ENCODE measurements around the gene OR2AK2. TPM values are rescaled to one million over a fixed set of nuclear protein-coding genes. Genes with fewer than 3 reads are reported as not detected.

OR2AK2 gene, protein sequence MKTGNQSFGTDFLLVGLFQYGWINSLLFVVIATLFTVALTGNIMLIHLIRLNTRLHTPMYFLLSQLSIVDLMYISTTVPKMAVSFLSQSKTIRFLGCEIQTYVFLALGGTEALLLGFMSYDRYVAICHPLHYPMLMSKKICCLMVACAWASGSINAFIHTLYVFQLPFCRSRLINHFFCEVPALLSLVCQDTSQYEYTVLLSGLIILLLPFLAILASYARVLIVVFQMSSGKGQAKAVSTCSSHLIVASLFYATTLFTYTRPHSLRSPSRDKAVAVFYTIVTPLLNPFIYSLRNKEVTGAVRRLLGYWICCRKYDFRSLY
- total RNA-seq (2021; ENCODE audit: unreplicated experiment) (not detected), Bru-seq, nascent RNA (not detected), BruChase-seq, experiment 1, labeled RNA remaining after a 6-hour chase (not detected), BruChase-seq, experiment 2, labeled RNA remaining after a 2-hour chase (not detected)
- polyA plus RNA-seq (2012): not detected in 2 replicates
- long read RNA-seq: 0 reads

DNA sequence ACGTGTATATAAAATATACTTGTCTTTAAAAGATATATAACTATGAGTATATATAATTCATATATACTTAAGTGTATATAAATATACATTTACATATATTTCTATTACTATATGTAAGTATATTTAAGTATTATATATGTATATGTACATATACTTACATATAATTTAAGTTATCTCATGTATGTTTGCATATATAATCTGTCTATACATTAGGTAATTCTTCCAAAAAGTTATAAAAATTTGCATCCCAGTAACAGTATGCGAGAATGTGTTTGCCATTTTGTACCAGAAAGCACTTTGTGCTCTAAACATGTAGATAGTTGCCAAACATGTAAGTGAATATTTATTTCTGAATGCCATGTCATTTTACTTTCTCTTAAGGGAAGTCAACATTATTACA, at the start of gene OR2AK2:
OR2AK2 (plus strand) TSS at position 301 of the 400 bp plus-strand sequence. CDS start 144 bp downstream, outside the sequence.
- intact Hi-C loops (cut with micrococcal nuclease): no loop called here
- RAD21 ChIA-PET (ENCODE audit: low non-redundant PET in 1 of 2, low total read pairs in 2 of 2, uncharacterized antibody in 2 of 2, unreplicated experiment in 2 of 2): no interaction called here
- POLR2A ChIA-PET: no interaction called here

More for the DNA sequence above, at the start of gene OR2AK2:
- Histone ChIP-seq H4K20me1 (ENCODE audit: insufficient read depth) (no peaks in the 10 kb centered on the region), H2AFZ (ENCODE audit: low read depth, low read length, poor library complexity, severe bottlenecking) (no peak within 1 kb of the TSS), H3K36me3 (ENCODE audit: control insufficient read depth in 1 of 2, insufficient read depth in 2 of 2, low read length in 2 of 2) (no peaks in the 10 kb centered on the region), H3K4me3 (replicated peaks in 1 of 2; ENCODE audit: low read depth in 1 of 2, low read length in 2 of 2) (no peak within 1 kb of the TSS), H3K4me2 (ENCODE audit: low read length) (no peak within 1 kb of the TSS), H3K9me2 (ENCODE audit: insufficient read depth) (no peaks in the 10 kb centered on the region), H3K79me2 (ENCODE audit: insufficient read depth, low read length) (no peaks in the 10 kb centered on the region), H3K9ac (ENCODE audit: low read length) (no peak within 1 kb of the TSS), H3K4me1 (ENCODE audit: control insufficient read depth in 1 of 2, insufficient read depth in 2 of 2, low read length in 2 of 2) (no peaks in the 10 kb centered on the region), H3K9me3 (ENCODE audit: control insufficient read depth in 1 of 2, insufficient read depth in 1 of 2, low read depth in 1 of 2, low read length in 2 of 2) (peaks cover 3 to 20% of the 10 kb centered on the region in 2 experiments; a peak in 2 of 4 replicates), H3K27me3 (ENCODE audit: insufficient read depth, low read length) (no peaks in the 10 kb centered on the region), H3K27ac (ENCODE audit: low read depth, low read length) (no peak within 1 kb of the TSS)
- no peak for DNase-seq (ENCODE audit: low read depth, low spot score)
- BruUV-seq (replicated peaks): no TSS peak
- no peak for TF ChIP-seq ELF1 (IDR thresholded peaks at IDR 0.05; ENCODE audit: borderline replicate concordance, low read depth)
- TF ChIP-seq TCF7L2 (IDR thresholded peaks at IDR 0.05; ENCODE audit: borderline replicate concordance, extremely low read depth, insufficient read depth, insufficient read length): no peak
- no peak for TF ChIP-seq CEBPB (IDR thresholded peaks at IDR 0.05; ENCODE audit: low read depth)
- TF ChIP-seq, protein P1, sequence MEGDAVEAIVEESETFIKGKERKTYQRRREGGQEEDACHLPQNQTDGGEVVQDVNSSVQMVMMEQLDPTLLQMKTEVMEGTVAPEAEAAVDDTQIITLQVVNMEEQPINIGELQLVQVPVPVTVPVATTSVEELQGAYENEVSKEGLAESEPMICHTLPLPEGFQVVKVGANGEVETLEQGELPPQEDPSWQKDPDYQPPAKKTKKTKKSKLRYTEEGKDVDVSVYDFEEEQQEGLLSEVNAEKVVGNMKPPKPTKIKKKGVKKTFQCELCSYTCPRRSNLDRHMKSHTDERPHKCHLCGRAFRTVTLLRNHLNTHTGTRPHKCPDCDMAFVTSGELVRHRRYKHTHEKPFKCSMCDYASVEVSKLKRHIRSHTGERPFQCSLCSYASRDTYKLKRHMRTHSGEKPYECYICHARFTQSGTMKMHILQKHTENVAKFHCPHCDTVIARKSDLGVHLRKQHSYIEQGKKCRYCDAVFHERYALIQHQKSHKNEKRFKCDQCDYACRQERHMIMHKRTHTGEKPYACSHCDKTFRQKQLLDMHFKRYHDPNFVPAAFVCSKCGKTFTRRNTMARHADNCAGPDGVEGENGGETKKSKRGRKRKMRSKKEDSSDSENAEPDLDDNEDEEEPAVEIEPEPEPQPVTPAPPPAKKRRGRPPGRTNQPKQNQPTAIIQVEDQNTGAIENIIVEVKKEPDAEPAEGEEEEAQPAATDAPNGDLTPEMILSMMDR (IDR thresholded peaks at IDR 0.05 in 2 of 3, conservative IDR thresholded peaks at IDR 0.05 in 1 of 3; ENCODE audit: borderline replicate concordance in 1 of 3, insufficient read depth in 1 of 3, low read depth in 2 of 3, low read length in 2 of 3): no peak
- TF ChIP-seq, protein P2, sequence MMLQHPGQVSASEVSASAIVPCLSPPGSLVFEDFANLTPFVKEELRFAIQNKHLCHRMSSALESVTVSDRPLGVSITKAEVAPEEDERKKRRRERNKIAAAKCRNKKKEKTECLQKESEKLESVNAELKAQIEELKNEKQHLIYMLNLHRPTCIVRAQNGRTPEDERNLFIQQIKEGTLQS (IDR thresholded peaks at IDR 0.05): no peak
- TF ChIP-seq ZFX (IDR thresholded peaks at IDR 0.05): no peak
- TF ChIP-seq EZH2phosphoT487 (IDR thresholded peaks at IDR 0.05; ENCODE audit: borderline replicate concordance): no peak
- TF ChIP-seq, protein P3, sequence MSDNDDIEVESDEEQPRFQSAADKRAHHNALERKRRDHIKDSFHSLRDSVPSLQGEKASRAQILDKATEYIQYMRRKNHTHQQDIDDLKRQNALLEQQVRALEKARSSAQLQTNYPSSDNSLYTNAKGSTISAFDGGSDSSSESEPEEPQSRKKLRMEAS (IDR thresholded peaks at IDR 0.05): no peak
- TF ChIP-seq ZNF274 (IDR thresholded peaks at IDR 0.05; ENCODE audit: low read depth, low read length): no peak
- TF ChIP-seq, protein P4, sequence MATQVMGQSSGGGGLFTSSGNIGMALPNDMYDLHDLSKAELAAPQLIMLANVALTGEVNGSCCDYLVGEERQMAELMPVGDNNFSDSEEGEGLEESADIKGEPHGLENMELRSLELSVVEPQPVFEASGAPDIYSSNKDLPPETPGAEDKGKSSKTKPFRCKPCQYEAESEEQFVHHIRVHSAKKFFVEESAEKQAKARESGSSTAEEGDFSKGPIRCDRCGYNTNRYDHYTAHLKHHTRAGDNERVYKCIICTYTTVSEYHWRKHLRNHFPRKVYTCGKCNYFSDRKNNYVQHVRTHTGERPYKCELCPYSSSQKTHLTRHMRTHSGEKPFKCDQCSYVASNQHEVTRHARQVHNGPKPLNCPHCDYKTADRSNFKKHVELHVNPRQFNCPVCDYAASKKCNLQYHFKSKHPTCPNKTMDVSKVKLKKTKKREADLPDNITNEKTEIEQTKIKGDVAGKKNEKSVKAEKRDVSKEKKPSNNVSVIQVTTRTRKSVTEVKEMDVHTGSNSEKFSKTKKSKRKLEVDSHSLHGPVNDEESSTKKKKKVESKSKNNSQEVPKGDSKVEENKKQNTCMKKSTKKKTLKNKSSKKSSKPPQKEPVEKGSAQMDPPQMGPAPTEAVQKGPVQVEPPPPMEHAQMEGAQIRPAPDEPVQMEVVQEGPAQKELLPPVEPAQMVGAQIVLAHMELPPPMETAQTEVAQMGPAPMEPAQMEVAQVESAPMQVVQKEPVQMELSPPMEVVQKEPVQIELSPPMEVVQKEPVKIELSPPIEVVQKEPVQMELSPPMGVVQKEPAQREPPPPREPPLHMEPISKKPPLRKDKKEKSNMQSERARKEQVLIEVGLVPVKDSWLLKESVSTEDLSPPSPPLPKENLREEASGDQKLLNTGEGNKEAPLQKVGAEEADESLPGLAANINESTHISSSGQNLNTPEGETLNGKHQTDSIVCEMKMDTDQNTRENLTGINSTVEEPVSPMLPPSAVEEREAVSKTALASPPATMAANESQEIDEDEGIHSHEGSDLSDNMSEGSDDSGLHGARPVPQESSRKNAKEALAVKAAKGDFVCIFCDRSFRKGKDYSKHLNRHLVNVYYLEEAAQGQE (IDR thresholded peaks at IDR 0.05; ENCODE audit: low read depth): no peak
- TF ChIP-seq, protein P5, sequence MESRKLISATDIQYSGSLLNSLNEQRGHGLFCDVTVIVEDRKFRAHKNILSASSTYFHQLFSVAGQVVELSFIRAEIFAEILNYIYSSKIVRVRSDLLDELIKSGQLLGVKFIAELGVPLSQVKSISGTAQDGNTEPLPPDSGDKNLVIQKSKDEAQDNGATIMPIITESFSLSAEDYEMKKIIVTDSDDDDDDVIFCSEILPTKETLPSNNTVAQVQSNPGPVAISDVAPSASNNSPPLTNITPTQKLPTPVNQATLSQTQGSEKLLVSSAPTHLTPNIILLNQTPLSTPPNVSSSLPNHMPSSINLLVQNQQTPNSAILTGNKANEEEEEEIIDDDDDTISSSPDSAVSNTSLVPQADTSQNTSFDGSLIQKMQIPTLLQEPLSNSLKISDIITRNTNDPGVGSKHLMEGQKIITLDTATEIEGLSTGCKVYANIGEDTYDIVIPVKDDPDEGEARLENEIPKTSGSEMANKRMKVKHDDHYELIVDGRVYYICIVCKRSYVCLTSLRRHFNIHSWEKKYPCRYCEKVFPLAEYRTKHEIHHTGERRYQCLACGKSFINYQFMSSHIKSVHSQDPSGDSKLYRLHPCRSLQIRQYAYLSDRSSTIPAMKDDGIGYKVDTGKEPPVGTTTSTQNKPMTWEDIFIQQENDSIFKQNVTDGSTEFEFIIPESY (IDR thresholded peaks at IDR 0.05; ENCODE audit: extremely low read depth, insufficient replicate concordance, low read length): no peak
- TF ChIP-seq CBX3 (IDR thresholded peaks at IDR 0.05; ENCODE audit: low read depth): no peak
- no peak for TF ChIP-seq YY1 (IDR thresholded peaks at IDR 0.05; ENCODE audit: extremely low read depth, insufficient replicate concordance, low read depth, low read length)
- TF ChIP-seq POLR2AphosphoS5 (IDR thresholded peaks at IDR 0.05; ENCODE audit: low read depth, low read length): no peak
- no peak for TF ChIP-seq EZH2 (IDR thresholded peaks at IDR 0.05)
- no peak for TF ChIP-seq SRF (IDR thresholded peaks at IDR 0.05; ENCODE audit: low read depth)
- CTCF ChIA-PET: no interaction called here
- no peak for ATAC-seq
